Astrocyte (in vitro differentiated cells and primary cell): ENCODE results near the gene HLA-DQA1. TPM values are rescaled to one million over a fixed set of nuclear protein-coding genes. Genes with fewer than 3 reads are reported as not detected.

Experiments used
- DNase-seq: peaks from one replicate; pipeline ENCODE4 v3.0.0-alpha.2; 2010; ENCODE audit warnings: low read depth
- FAIRE-seq: peaks from 2 replicates; lab custom pipeline; 2011; peaks lifted over from hg19 to GRCh38; lab: Jason Lieb, UNC
- H2AFZ ChIP-seq: 2 replicates; pipeline ENCODE4 v1.6.0; 2012; ENCODE audit warnings: low read depth, low read length, inconsistent platforms
- H3K27ac ChIP-seq: 2 replicates; pipeline ENCODE4 v1.5.1; 2011; ENCODE audit warnings: low read depth, low read length, inconsistent platforms
- H3K27me3 ChIP-seq: 2 replicates; pipeline ENCODE4 v1.6.0; 2011; ENCODE audit warnings: low read length, inconsistent platforms; ENCODE audit not compliant: insufficient read depth
- H3K36me3 ChIP-seq: 2 replicates; pipeline ENCODE4 v1.5.1; 2011; ENCODE audit warnings: low read length, inconsistent platforms; ENCODE audit not compliant: insufficient read depth
- H3K4me1 ChIP-seq: 2 replicates; pipeline ENCODE4 v1.5.1; 2011; ENCODE audit warnings: low read length, inconsistent platforms; ENCODE audit not compliant: insufficient read depth
- H3K4me2 ChIP-seq: 2 replicates; pipeline ENCODE4 v1.6.0; 2012; ENCODE audit warnings: low read length, inconsistent platforms
- H3K4me3 ChIP-seq: 2 replicates; pipeline ENCODE4 v1.5.1; 2011; ENCODE audit warnings: low read depth, mild to moderate bottlenecking, low read length, inconsistent platforms; ENCODE audit not compliant: insufficient read depth
- H3K79me2 ChIP-seq: 2 replicates; pipeline ENCODE4 v1.6.0; 2012; ENCODE audit warnings: mild to moderate bottlenecking, low read length, inconsistent platforms; ENCODE audit not compliant: insufficient read depth
- H3K9ac ChIP-seq: 2 replicates; pipeline ENCODE4 v1.6.0; 2012; ENCODE audit warnings: mild to moderate bottlenecking, low read length, inconsistent platforms
- H3K9me3 ChIP-seq: 2 replicates; pipeline ENCODE4 v1.5.1; 2012; ENCODE audit warnings: low read depth, mild to moderate bottlenecking, low read length, inconsistent platforms; ENCODE audit not compliant: insufficient read depth
- H4K20me1 ChIP-seq: 2 replicates; pipeline ENCODE4 v1.6.0; 2012; ENCODE audit warnings: low read length, inconsistent platforms; ENCODE audit not compliant: insufficient read depth
- H3K27ac Mint-ChIP-seq: one replicate; pipeline ENCODE4 v1.8.0; 2021; ENCODE audit warnings: mild to moderate bottlenecking, mixed read lengths; ENCODE audit not compliant: unreplicated experiment
- H3K27me3 Mint-ChIP-seq: one replicate; pipeline ENCODE4 v1.8.0; 2021; ENCODE audit warnings: low read depth, mixed read lengths; ENCODE audit not compliant: unreplicated experiment
- H3K36me3 Mint-ChIP-seq: one replicate; pipeline ENCODE4 v1.8.0; 2021; ENCODE audit warnings: low read depth, mixed read lengths; ENCODE audit not compliant: unreplicated experiment
- H3K4me1 Mint-ChIP-seq: one replicate; pipeline ENCODE4 v1.8.0; 2021; ENCODE audit warnings: low read depth, mixed read lengths; ENCODE audit not compliant: unreplicated experiment
- H3K4me3 Mint-ChIP-seq: one replicate; pipeline ENCODE4 v1.8.0; 2021; ENCODE audit warnings: mild to moderate bottlenecking, moderate library complexity, mixed read lengths; ENCODE audit not compliant: unreplicated experiment
- H3K9me3 Mint-ChIP-seq: one replicate; pipeline ENCODE4 v1.8.0; 2021; ENCODE audit warnings: mild to moderate bottlenecking, mixed read lengths; ENCODE audit not compliant: unreplicated experiment
- EZH2 ChIP-seq: IDR thresholded peaks from 2 replicates; pipeline ENCODE4 v1.6.1; 2012; ENCODE audit warnings: mild to moderate bottlenecking, low read length, inconsistent platforms; ENCODE audit not compliant: insufficient read depth
- total RNA-seq: library from RNA; stranded (reverse); gene quantifications from 2 replicates; pipeline ENCODE4 v1.2.1, GENCODE V29; 2021
- TF ChIP-seq, protein P1 (sequence below): IDR thresholded peaks from 2 replicates; pipeline ENCODE4 v1.5.1; 2011; ENCODE audit warnings: low read depth, mild to moderate bottlenecking, inconsistent platforms, low read length, moderate library complexity; ENCODE audit not compliant: insufficient read depth

HLA-DQA1 gene
- total RNA-seq, 1 donor from 2014 or later, result not detected

DNA sequence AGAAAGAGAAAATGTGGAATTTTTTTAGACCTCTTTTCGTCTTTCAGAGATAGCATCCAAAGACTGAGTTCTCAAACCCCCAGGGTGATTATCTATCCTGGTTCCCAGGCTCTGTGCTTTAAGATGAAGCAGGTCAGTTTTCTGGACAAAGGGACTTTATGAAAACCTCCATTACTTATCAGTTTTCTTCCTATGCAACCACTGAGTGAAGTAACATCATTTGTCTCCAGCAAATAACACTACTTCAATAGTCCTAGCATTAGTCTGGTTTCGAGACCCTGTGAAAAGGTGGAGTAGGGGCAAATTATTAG lies 29.3 kb upstream of the HLA-DQA1 start:
- no peak overlapping the region for H3K27ac ChIP-seq
- H3K4me3 ChIP-seq, result no peak overlapping the region
- Mint-ChIP-seq H3K9me3 (peaks cover 2% of the 10 kb centered on the region), H3K27me3 (peaks cover 5% of the 10 kb centered on the region), H3K27ac (no peak overlapping the region), H3K4me1 (peaks cover 2% of the 10 kb centered on the region), H3K36me3 (no peaks in the 10 kb centered on the region), H3K4me3 (no peak overlapping the region)
- H3K4me1 ChIP-seq, result no peaks in the 10 kb centered on the region
- H4K20me1 ChIP-seq, result no peaks in the 10 kb centered on the region
- H3K79me2 ChIP-seq, result no peaks in the 10 kb centered on the region
- no peak for TF ChIP-seq EZH2
- TF ChIP-seq, protein P1, sequence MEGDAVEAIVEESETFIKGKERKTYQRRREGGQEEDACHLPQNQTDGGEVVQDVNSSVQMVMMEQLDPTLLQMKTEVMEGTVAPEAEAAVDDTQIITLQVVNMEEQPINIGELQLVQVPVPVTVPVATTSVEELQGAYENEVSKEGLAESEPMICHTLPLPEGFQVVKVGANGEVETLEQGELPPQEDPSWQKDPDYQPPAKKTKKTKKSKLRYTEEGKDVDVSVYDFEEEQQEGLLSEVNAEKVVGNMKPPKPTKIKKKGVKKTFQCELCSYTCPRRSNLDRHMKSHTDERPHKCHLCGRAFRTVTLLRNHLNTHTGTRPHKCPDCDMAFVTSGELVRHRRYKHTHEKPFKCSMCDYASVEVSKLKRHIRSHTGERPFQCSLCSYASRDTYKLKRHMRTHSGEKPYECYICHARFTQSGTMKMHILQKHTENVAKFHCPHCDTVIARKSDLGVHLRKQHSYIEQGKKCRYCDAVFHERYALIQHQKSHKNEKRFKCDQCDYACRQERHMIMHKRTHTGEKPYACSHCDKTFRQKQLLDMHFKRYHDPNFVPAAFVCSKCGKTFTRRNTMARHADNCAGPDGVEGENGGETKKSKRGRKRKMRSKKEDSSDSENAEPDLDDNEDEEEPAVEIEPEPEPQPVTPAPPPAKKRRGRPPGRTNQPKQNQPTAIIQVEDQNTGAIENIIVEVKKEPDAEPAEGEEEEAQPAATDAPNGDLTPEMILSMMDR, result no peak
- no peaks in the 10 kb centered on the region for H3K36me3 ChIP-seq
- no peak for FAIRE-seq
- no peak for DNase-seq
- H2AFZ ChIP-seq, result no peak overlapping the region
- no peaks in the 10 kb centered on the region for H3K9me3 ChIP-seq
- no peaks in the 10 kb centered on the region for H3K27me3 ChIP-seq
- no peak overlapping the region for H3K9ac ChIP-seq
- H3K4me2 ChIP-seq, result no peak overlapping the region

DNA sequence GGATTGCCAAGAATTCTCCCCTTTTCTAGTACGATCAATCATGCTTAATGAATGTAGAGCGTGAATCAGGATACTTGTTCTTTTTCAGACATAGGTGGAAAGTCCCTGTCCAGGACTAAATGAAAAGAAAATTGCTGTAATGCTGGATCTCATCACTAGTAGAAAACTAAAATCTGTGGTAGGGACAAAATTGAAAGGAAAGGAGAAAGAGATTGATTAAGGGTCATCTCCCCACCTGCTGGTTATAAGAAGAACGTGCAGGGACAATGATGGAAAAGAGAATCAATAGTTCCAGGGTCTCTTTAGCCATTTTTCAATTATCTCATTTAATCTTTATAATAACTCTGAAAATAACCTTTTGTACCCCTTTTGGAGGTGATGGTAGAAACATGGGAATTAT lies 28.8 kb upstream of the HLA-DQA1 start:
- Histone ChIP-seq H3K9me3 (no peaks in the 10 kb centered on the region), H3K4me2 (no peak overlapping the region), H2AFZ (no peak overlapping the region), H3K79me2 (no peaks in the 10 kb centered on the region), H3K4me1 (no peaks in the 10 kb centered on the region), H3K27me3 (no peaks in the 10 kb centered on the region), H4K20me1 (no peaks in the 10 kb centered on the region), H3K36me3 (no peaks in the 10 kb centered on the region), H3K4me3 (no peak overlapping the region), H3K9ac (no peak overlapping the region), H3K27ac (no peak overlapping the region)
- H3K4me3 Mint-ChIP-seq, result no peak overlapping the region
- DNase-seq (no peak), FAIRE-seq (no peak)
- no peak overlapping the region for H3K27ac Mint-ChIP-seq
- H3K36me3 Mint-ChIP-seq, result no peaks in the 10 kb centered on the region
- H3K27me3 Mint-ChIP-seq, result peaks cover 5% of the 10 kb centered on the region
- no peak for TF ChIP-seq EZH2
- TF ChIP-seq, protein P1, result no peak
- H3K9me3 Mint-ChIP-seq, result peaks cover 2% of the 10 kb centered on the region
- peaks cover 2% of the 10 kb centered on the region for H3K4me1 Mint-ChIP-seq

DNA sequence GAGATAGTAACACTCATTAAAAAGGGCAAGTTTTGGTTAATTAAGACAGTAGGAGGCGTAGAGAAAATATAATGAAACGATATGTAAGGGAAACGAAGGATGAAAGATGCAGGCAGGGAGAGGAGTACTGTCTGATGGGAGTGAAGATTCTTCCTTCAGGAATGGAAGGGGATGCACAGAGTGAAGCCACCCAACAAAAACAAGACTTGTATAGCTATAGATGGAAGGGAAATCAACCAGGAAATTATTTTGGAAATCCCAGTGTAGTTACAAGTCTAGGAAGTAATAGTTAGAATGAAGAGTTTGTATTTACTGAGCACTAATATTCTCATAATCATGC lies 27.8 kb upstream of the HLA-DQA1 start:
- Histone ChIP-seq H3K9ac (no peak overlapping the region), H3K4me1 (no peaks in the 10 kb centered on the region), H3K79me2 (no peaks in the 10 kb centered on the region), H4K20me1 (no peaks in the 10 kb centered on the region), H3K9me3 (no peaks in the 10 kb centered on the region), H3K27me3 (peaks cover 2% of the 10 kb centered on the region), H3K4me2 (no peak overlapping the region), H3K36me3 (no peaks in the 10 kb centered on the region), H3K4me3 (no peak overlapping the region), H3K27ac (no peak overlapping the region), H2AFZ (no peak overlapping the region)
- H3K9me3 Mint-ChIP-seq, result peaks cover 2% of the 10 kb centered on the region
- H3K4me3 Mint-ChIP-seq, result no peak overlapping the region
- DNase-seq (no peak), FAIRE-seq (no peak)
- no peak overlapping the region for H3K27ac Mint-ChIP-seq
- no peak for TF ChIP-seq EZH2
- TF ChIP-seq, protein P1, result no peak
- no peaks in the 10 kb centered on the region for H3K36me3 Mint-ChIP-seq
- H3K27me3 Mint-ChIP-seq, result peaks cover 5% of the 10 kb centered on the region
- H3K4me1 Mint-ChIP-seq, result peaks cover 2% of the 10 kb centered on the region
